Suprapubic skin (tissue), 3 donors: ENCODE data around the gene RHCE.

Experiments used
- CTCF ChIP-seq, 2 donors: fragments of 200-600 bp in 1 of 2; fragments of 450-650 bp in 1 of 2; sonication (generic) in 1 of 2; IDR thresholded peaks; one replicate each; pipeline ENCODE4 v1.5.1; 2016 to 2019; ENCODE audit warnings: antibody characterized with exemption in 2 of 2, mild to moderate bottlenecking in 1 of 2, moderate library complexity in 1 of 2
- EP300 ChIP-seq: sonication (generic); formaldehyde crosslinking; IDR thresholded peaks from one replicate; pipeline ENCODE4 v1.6.1; 2017; ENCODE audit warnings: antibody characterized with exemption

GRCh38 chr1:25338188-25338981 lies 82.2 kb downstream of the RHCE start, which contains the start of gene TMEM50A:
- TF ChIP-seq CTCF (IDR thresholded peaks at IDR 0.05) (no peak), EP300 (no peak)
